DMS 273 (cell line): ENCODE results near the gene GRAP.
A peak's percentile ranks its signal among the peaks of the same experiment; 100 is the strongest.

Experiments used
- DNase-seq: peaks from one replicate; lab custom pipeline; 2025; ENCODE audit not compliant: unreplicated experiment; lab: John Stamatoyannopoulos, UW

GRAP gene

DNA sequence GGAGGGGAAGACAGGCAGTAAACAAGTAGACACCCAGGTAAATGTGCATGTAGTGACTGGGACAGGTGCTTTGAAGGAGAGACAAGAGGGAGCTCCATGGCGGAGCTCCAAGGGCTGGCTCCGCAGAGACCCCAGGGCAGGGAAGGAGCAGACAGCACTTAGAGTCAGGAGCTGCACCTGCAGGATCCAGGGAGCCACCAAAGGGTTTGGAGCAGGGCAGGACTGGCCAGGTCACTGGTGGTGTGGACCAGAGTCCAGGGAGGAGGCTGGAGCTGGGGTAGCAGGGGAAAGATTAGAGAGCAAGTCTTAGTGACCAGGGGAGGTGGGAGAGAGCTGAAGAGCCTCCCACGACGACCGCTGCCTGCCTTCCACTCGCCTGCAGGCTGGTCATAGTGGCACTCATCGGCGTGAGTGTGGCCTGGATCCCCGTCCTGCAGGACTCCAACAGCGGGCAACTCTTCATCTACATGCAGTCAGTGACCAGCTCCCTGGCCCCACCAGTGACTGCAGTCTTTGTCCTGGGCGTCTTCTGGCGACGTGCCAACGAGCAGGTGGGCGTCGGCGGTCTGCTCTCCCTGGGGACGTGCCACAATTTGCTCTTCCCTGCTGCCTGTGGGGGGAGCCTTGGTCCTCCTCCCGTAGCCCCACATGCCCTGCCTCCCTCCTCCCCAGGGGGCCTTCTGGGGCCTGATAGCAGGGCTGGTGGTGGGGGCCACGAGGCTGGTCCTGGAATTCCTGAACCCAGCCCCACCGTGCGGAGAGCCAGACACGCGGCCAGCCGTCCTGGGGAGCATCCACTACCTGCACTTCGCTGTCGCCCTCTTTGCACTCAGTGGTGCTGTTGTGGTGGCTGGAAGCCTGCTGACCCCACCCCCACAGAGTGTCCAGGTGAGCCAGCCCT is 27.5 kb downstream of the GRAP start:
- DNase-seq = peak; percentile 60

DNA sequence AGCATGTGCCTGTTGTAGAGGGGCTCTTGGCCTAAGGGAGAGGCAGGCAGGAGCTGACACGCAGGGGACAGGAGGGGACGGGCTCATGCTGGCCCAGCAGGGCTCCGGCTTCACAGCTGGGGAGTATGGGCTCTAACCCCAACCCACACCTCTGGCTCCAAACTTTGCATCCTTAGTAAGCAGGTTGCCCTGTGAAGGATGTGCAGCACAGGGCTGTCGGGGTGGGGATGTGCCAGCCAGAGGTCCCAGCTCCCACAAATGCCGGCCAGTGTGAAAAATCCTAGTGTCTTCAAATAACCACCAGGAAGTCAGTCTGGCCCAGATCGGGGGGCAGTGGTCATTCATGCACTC is 28.2 kb downstream of the GRAP start:
- DNase-seq = no peak

DNA sequence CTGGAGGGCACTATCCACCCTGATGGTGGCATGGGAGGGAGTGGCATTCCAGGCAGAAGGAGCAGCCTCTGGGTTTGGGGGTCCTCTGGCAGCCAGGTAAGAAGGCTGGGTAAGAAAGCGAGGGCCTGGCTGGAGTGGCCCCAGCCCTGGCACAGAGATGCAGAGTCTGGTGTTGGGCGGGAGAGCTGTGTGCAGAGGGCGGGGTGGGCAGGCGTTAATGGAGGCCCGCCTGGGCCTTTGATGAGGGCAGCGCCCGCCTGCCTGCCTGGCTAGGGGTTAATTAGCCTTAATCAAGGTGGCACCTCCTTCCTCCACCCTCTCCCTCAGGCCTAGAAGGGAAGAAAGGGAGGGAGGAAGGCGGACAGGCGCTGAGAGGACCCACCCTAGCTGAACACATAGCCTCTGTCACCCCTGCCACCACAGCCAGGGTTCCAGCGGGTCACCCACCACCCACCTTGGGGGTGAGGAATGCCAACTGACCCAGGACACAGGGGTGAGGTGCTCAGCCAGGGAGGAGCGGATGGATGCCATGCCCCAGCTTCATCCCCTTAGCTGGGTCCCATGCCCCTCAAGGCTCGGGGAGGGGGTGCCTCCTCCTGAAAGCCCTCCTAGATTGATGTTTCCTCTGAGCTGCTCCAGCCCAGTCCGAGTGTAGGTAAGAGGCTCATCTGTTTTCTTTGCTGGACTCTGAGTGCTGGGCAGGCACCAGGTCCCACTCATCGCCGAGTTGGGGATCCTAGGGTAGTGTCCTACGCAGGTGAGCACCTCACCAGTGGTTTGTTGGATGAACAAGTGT is 28.8 kb downstream of the GRAP start:
- DNase-seq = no peak

DNA sequence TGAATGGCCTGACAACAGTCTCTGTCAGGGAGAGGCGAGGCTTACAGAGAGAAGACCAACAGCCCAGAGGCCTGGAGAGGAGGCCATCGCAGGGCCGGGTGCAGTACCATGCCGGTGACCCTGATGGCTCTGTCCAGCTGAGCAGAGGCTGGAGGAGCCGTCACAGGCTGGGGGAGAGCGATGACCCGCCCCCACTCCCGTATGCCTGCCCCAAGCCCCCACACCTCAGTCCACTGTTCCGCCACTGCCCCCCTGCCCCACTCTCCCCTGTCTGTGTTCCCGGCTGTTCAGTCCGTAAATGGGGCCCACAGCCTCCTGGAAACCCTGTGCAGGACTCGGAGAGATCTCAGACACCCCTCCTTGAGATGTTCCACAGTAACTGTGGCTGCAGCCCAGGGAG is 29.4 kb downstream of the GRAP start:
- no peak for DNase-seq

- DNase-seq = no peak
Measured at GRCh38 chr17:19016881-19017280, 29.9 kb downstream of the GRAP start.

GRCh38 chr17:19016297-19016696 is 30.5 kb downstream of the GRAP start:
- no peak for DNase-seq

DNA sequence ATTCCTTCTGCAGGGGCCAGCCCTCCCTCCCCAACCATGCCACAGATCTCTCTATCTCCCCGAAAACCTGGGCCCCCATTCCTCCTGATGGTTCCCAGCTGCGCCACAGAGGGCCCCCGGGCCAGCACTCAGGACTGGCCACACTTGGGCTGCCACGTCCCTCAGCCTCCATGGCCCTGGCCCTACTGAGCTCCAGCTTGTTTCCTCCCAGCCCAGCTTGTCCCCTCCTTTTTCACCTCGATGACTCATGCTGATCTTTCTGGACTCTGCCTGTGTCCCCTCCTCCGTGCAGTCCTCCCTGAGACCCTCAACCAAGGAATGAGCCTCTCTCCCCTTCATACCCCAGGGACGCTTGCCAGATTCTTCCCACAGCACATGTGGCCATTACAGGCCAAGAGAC is 31.3 kb downstream of the GRAP start:
- DNase-seq = no peak

DNA sequence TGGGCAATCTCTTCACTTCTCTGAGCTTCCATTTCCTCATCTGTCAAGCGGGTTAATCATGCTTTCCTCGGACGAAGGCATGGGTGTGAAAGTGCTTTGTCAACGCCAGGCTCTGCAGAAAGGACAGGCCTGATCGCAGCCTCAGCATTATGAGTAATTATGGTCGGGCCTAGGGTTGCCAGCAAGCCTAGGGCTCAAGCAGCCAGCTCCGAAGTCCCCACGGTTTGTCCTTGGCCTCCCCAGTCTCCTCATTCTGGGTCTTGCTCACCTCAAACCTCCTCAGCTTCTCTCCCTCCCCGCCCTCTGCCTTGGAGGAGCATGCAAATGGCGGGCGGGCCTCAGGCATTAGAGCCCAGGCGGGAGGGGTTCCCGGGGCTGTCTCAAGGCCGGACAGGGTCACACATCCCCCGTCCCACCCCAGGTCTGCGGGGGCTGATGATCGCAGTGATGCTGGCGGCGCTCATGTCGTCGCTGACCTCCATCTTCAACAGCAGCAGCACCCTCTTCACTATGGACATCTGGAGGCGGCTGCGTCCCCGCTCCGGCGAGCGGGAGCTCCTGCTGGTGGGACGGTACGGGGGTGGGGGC is 32.0 kb downstream of the GRAP start:
- DNase-seq = no peak

- DNase-seq = no peak
Measured at GRCh38 chr17:19013806-19014627, 32.7 kb downstream of the GRAP start.

DNA sequence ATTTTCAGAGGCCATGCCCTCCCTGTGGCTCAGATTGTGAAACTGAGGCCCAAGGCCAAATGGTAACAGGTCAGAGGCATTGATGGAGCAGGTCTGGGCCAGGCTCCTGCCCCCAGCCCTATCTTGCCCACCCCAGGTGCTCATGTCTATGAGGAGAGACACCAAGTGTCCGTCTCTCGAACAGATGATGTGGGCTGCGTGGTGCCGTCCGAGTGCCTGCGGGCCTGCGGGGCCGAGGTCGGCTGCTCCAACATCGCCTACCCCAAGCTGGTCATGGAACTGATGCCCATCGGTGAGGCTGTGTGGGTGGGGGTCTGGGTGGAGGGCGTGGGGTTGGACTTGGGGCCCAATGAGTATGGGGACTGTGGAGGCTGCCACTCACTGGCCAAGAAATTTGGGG is 33.5 kb downstream of the GRAP start:
- DNase-seq = no peak

DNA sequence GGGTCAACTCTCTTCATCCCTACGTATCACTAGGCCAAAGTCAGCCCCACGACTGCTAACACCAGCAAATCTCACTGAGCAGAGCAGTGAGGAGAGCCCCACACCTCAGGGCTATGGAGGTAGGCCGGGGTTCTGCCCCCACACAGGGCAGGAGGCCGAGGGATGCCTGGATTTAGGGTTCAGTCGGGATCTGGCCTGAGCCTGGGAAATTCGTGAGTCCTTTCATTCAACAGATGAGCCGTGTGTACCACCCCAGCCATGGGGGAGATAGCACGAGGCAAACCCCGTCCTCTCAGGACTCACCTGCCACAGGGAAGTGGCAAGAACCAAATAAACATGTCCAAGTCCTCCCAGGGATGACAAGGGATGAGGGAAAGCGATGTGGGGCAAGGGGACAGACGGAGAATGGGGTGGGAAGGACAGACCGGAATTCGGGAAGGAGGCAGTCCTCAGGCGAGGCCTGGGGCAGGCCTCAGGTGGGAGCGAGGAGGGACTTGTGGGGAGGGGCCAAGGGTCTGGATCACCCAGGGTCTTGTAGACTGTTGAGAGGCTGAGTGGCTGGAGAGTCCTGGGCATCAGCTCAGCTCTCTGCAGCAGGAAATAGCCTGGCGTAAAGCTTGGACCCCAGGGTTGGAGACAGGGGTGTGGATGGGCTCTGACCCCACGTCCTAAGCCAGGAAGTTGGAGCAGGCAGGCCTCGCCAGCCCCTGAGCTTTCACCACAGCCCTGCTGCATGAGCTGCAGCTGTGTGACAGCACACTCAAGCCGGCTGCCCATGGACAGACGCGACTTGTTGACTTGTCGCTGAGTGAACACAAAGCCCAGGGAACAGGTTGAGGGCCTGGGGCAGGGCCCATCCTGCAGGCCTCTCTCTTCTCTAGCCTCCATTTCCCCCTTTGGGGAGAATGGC is 34.3 kb downstream of the GRAP start:
- DNase-seq = no peak

- no peak for DNase-seq
Measured at GRCh38 chr17:19011581-19011980, 35.2 kb downstream of the GRAP start.

- DNase-seq = no peak
Measured at GRCh38 chr17:19010729-19011505, 35.8 kb downstream of the GRAP start.

GRCh38 chr17:19009970-19010369 is 36.8 kb downstream of the GRAP start:
- no peak for DNase-seq

- no peak for DNase-seq
Measured at GRCh38 chr17:19006698-19007097, 40.1 kb downstream of the GRAP start.

DNA sequence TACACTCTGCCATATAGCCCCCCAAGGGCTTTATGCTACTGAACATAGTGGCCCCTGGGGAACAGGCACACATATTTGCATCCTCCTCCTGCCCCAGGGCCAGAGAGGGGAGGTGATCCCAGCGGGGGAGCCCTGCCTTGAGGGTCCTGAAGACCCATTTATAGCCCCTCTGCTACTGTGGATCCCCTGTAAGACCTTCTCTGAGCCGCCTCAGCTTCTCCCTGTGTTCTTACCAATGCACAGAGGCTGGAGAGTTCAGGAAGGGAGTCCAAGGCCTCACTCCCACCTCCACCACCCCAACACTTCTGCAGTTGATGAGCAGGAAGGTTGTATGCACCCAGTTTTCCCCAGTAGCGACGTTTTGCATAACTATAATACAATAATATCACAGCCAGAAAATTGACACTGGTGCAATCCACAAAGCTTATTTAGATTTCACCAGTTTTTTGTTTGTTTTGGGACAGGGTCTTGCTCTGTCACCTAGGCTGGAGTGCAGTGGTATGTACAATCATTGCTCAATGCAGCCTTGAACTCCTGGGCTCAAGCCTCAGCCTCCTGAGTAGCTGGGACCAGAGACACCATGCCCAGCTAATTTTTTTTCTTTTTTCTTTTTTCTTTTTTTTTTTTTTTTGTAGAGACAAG is 40.8 kb downstream of the GRAP start:
- DNase-seq = no peak

DNA sequence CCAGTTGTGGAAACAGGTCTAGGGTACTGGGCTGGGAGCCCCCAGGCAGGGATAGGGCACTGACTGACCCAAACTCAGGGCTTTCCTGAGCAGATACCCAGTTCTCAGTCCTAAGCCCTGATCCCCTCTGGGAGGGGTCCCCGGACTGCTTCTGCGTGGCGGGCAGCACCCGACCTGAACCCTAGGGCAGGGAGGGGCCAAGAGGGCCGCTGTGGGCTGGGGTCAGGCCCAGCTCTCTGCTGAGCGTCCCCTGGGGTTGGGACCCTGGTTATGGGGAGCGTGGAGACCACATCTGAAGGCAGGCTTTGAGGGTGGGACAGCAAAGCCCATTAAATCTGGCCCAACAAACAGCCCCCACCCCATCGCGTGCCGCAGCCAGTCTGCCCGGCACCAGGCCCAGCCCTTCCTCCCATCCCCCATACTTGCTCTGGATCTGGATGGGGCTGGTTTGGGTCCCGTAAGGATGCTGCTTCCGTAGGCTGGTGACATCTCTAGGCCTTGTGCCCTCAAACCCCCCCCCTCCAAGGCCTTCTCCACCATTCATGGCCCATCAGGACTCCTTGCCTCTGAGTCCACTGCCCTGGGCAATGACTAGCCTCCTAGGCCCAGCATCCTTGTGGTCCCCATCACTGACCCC is 41.5 kb downstream of the GRAP start:
- no peak for DNase-seq

DNA sequence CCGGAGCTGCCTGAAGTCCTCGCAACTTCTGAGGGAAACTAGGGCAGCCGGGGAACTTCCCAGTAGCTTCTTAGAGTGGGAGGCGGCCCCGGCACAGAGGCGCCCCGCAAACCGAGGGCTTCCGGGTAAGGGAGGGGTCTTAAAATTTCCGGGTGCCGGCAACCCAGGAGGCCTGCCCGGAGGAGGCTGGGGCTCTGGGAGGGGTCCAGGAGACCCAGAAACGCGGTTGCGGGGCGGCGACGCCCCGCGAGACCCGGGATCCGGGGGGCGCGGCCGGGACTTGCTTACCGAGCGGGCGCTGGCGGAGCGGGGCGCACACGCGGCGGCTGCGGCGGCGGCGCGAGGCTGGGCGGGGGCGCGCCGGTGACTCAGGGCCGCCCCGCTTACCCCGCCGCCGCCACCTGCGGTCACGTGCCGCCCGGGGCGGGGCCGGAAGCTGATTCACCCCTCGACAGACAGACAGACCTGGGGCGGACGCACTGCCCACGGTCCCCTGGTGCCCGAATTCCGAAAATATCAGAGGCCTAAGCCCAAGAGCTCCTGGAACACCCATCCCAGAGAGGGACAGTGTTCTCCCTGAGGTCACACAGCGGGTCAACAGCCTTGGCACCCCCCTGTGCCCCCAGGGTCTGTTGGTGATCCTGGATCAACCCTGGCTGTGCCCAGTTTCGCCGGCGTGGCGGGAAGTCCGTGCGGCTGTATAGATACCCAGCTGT is 42.2 kb downstream of the GRAP start, which contains the start of gene FAM83G:
FAM83G (minus strand) TSS at position 344 of the 716 bp plus-strand sequence. CDS start 723 bp downstream, outside the sequence.
- peak; percentile 80 for DNase-seq
